T-helper 2 cell treated with Interferon-gamma antibody and Interleukin-4, amounts not matched to agents 100 ng/mL and 5 ng/mL, for 36 hours (primary cell): ENCODE measurements around the gene JPH2. TPM values are rescaled to one million over a fixed set of nuclear protein-coding genes. Genes with fewer than 3 reads are reported as not detected.
"Not testable (repeated sequence)": the region's sequence is repeated elsewhere in the genome, so short reads cannot be mapped to it uniquely, and the experiment has no call there.

Experiments
- intact Hi-C: fragments of 100-400 bp; cut with micrococcal nuclease; formaldehyde crosslinking; loops from one replicate; pipeline ENCODE4 v1.15.1; 2023
- total RNA-seq: library from RNA; stranded (reverse); gene quantifications from 2 replicates; pipeline ENCODE4 v1.2.3, GENCODE V29; 2022

JPH2 gene
- total RNA-seq, 1 donor from 2014 or later = not detected

DNA sequence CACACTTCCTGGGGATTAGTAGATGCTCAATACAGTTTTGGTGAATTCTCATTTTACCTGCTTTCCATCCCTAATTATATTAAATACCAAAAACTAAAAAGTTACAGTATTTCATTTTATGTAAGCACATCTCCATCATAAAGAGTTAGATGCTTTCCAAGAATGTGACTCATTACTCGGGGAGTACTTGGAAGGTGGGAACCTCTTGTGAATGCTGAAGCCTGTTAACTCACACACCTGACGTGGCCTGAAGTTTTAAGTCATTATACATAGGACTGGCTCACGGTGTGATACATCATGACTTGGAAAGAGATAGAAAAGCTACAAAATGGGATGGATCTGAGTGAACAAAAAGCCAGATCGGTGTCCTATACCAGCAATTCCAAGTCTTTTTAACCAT is 25.8 kb upstream of the JPH2 start:
- intact Hi-C loops = loop anchor here (5.0 to 10.0 kb wide), 5 partner anchors 265 to 1582 kb away; partner anchors contain the start of genes DNTTIP1, IFT52, SRSF6 and TTPAL

DNA sequence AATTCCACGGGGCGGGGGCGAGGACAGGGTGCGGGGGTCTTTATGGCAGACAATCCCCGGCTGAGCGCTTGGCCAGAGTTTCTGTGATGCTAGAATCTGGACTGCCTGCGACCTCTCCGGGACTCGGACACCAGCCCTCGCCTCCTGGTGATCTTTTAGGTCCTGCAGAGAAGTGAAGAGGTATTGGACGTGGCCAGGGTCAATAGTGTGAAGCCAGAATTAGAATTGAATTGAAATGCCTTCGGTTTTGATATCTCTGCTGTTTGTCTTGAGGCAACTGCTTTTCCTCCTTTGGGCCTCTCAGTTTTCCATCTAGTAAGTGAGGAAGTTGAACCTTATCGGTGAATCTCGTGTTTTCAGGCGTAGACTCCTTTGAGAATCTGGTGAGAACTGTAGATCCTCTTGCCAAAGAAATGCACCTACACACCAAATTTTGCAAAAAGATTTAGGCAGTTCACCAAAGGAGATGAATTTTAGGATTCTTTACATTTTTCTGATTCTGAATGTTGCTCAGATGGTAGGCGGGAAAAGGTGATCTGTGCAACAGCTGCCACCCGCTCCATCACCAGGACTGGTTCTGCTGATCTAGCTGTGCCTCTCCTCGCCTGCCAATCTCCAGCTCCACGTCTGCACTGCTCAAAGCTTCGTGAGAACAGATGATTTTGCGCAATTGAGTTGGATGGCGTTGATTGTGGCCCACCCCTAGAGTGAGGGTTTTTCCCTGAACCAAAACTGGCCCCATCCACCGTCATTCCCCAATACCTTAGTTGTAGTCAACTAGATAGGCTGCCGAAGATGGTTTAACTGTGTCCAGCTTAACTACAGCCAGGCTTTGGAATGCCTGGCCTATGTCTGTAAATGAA is 24.4 kb upstream of the JPH2 start:
- intact Hi-C loops = loop anchor here (1.0 to 10.0 kb wide), 6 partner anchors 100 to 1583 kb away; partner anchors contain the start of genes DNTTIP1, FITM2, IFT52 and SRSF6

DNA sequence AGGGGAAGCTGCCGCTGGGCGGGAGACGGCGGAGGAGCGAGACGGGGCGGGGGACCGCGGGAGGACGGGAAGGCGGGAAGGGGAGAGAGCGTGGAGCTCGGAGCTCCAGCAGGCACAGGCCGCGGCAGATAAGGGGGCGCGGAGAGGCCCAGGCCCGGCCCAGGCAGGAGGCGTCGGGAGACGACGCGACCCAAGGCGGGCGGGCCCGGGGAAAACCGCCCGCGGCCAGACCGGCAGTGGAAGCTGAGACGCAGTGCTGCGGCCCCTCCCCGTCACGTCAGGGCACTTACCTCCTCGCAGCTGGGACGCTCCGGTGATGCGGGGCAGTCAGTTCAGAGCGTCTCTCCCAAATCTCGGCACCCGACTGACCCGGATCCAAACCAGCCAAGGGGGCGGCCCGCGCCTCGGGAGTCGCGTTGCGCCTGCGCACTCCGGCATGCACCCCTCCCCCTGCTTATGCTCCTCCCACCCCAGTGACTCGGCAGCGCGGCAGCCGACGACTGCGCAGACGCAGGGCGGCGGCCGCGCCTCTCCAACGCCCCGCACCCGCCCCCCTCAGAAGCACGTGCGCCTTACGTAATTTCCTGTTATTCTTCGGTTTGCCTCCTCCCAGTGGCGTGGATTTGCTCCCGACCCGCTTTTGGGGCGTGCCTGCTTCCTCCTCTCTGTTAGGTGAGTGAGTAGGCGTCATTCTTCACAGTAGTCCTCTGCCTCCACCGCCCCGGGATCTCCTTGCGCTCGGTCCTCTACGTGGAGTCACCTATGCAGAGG is 23.6 kb upstream of the JPH2 start, which contains the start of gene OSER1:
OSER1 (minus strand) TSS at position 366 of the 771 bp plus-strand sequence. CDS start 3,814 bp downstream, outside the sequence.
- intact Hi-C loops = loop anchor here (1.0 to 10.0 kb wide), 7 partner anchors 11 to 1584 kb away; partner anchors contain the start of genes DNTTIP1, FITM2, IFT52 and SRSF6

DNA sequence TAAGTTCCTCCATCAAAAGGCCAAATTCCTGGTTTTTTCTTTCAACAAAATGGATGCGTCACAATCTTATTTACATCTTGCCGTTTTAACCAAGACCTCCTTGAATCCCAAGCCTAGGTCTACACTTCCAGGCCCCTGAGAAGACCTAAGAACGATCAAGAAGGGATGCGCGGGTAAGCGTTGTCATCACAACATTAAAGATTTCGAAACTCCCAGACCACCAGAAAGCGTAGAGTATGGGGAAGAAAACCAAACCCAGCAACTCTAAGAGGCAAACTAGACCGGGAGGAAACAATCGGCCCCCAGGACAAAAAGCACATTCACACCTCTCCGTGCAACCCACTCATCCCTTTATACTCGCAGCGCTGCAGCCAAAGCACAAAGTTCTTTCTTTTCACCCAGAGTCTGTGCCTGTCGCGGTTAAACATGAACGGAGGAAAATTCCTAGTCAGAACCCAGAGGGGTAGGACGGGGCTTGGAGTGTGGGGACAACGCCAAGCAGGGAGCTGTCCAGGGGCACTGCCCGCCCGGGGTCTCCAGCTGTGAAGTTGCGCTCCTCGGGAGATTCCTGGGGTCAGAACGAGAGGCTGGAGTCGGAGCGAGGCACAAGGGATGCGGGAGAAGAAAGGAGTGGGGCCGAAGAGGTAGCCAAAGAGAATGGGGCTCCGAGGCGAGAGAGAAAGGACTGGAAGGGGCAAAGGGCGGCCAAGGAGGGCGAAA is 22.9 kb upstream of the JPH2 start:
- intact Hi-C loops = loop anchor here (1.0 to 10.0 kb wide), 6 partner anchors 11 to 1585 kb away; partner anchors contain the start of genes DNTTIP1, IFT52, SRSF6 and TTPAL

DNA sequence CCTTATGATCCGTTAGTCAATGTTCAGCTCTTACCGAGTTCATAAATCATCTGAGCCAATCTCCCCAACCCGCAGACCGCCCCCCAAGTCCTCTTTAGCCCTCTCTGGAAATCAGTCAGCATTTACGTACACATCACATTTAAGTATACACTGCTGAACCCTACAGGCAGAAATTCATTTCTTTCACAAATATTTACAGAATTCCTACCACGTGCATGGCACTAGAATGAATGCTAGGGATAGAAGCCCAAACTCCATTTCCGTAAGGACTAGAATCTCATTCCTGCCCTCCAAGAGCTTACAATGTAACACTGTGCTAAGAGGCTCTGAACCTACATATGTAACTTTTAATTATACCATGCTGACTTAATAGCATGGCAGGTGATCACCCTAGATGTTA is 21.8 kb upstream of the JPH2 start:
- intact Hi-C loops = no loop called here

DNA sequence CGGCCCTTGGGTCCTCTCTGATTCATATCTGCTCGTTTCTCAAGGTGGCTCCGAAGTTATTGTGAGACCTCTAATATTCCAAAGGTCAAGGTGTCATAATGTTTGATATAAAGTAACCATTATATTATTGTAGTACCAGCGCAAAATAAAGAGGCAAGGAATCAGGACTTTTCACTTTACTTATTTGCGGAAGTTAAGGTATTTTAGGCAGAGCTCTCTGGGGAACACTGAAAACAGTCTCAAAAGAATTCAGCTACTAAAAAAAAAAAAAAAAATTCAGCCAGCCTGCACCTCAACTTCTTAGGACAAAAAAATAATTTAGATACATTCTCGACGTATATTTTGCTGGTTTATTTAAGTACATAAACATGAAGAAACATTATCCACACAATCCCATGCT is 21.2 kb upstream of the JPH2 start:
- intact Hi-C loops = no loop called here

DNA sequence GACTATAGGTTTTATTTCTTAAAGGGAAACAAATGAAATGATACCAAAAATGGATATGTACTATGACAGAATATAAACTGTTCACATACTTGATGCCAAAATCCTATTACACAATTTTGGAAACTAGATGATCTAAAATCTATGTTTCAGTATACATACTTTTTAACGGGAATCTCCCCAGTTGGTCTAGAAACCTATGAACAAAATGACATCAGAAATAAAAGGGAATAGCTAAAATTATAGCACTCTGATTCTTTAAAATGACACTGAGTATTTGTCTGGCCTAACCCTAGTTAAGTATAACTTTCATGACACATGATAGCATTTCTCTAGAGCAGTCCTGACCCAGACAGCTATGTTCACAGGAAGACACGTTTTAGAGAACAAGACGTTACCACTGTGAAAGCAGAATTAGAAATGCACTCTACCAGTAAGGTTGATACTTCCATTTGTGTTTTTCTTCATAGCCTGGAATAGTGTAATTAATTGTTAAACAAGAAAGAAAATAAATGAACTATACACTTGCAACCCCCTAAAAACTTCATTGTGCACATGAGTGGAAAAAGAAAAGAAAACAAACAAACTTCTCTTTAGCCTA is 20.2 kb upstream of the JPH2 start:
- intact Hi-C loops = no loop called here

DNA sequence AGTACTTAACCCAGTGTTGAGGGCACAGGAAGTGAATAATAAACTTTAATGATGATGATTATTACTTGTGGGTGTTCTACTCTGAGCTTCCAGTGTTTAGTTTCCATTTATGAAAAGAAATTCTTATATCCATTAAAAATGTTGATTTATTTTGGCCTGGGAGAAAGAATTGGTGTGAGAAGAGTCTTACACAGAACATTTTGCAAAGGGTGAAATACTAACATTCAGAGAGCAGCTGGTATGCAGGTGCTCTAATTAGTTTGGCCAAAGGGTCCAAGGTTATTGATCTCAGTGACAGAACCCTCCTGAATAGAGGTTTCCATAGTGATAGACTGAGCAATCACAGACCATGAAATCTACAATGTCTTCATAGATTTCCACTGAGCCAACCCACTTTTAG is 19.1 kb upstream of the JPH2 start:
- intact Hi-C loops = no loop called here

DNA sequence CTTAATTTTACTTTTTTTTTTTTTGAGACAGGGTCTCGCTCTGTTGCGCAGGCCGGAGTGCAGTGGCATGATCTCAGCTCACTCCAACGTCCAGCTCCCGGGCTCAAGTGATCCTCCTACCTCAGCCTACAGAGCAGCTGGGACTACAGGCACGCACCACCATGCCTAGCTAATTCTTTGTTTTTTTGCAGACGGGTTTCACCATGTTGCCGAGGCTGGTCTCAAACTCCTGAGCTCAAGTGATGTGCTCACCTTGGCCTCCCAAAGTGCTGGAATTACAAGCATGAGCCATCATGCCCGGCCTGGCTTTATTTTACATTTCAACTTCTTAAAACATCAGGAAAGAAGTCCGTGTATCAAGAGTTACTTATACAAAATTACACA is 17.8 kb upstream of the JPH2 start:
- intact Hi-C loops = no loop called here

DNA sequence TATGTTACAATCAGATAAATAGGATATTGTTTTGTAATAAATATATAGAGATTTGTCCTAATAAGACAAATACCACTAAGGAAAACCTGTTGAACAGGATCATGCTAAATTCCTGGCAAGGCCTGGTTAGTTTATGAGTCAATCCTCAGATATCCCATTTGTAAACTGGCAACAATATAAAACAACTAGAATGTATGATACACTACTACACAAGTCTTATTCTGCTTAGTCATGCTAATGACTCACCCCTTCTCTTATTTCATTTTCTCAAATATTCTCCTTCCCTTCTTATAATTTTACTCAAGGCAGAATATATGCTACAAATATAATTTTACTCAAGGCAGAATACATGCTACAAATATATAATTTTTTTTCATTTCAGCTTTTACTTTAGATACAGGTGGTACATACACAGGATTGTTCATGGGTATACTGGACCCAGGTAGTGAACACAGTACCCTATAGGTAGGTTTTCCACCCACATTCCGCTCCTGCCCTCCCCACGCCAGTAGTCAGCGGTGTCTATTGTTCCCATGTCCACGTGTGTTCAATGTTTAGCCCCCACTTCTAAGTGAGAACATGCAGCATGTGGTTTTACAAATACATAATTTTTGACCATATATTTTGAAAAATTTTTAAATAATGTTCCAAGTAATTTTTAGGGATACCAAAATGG is 17.3 kb upstream of the JPH2 start:
- intact Hi-C loops = no loop called here

DNA sequence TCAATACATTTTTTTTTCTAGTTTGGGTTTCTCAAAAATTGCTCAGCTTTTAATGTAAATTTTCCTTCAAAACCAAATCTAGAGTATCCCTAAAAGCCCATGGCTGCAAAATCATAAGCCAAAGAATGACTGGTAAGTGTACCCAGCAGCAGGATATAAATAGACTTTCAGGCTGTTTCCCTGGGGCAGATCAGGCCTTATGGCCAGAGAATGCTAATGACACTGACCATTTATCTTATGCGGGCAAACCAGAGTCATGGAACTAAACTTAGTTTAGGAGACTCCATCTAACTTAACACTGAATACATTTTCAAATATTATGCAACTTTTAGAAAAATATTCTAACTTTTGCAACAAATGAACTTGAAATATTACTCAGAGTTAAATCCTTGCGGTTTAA is 16.2 kb upstream of the JPH2 start:
- intact Hi-C loops = no loop called here

DNA sequence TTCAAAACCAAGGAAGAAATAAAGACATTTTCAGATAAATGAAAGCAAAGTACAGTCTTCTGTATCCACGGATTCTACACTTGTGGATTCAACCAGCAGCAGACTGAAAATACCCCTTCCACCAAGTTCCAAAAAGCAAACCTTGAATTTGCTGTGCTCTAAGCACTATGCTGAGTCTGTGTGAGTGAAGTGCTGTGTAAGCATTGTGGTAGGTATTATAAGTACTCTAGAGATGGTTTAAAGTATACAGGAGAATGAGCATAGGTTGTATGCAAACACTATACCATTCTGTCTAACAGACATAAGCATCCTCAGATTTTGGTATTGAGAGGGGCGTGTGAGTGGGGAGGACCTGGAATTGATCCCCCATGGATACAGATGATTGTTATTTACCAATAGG is 14.0 kb upstream of the JPH2 start:
- intact Hi-C loops = no loop called here

DNA sequence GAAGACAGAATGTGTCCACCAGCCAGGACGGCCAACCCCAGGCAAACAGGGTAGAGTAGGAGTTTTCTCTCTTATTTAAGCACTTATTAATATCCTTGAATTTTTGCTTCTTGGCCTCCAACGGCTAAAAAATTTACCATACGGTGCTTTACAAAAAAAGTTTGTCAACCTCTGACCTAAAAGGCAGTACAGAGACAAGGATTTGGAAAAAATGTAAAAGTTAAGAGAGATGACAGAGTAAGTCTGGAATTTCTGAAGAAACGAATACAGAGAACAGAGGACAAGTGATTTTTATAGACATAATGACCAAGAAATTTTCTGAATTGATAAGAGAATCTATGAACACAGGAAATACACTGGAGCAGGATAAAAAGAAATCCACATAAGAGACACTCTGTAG is 13.4 kb upstream of the JPH2 start:
- intact Hi-C loops = no loop called here

DNA sequence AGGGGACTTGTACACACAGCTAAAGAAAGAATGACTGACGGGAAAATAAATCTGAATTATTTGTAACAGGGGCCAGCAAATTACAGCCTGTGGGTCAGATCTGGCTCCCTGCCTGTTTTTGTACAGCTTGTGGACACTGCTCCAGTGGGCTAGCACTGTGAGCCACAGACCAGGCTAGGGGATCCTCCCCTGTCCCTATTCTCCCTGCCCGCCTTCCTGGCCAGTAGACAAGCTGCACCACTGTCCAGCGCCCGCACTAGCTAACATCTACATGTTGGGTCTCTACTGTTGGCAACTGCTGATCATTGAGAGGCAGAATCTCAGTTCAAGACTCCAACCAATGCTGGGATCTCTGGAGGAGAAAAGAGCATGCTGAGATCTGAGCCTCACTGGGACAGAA is 12.9 kb upstream of the JPH2 start:
- intact Hi-C loops = loop anchor here (1.0 kb wide), 1 partner anchor 10 kb away; the partner anchor contains the start of gene OSER1

DNA sequence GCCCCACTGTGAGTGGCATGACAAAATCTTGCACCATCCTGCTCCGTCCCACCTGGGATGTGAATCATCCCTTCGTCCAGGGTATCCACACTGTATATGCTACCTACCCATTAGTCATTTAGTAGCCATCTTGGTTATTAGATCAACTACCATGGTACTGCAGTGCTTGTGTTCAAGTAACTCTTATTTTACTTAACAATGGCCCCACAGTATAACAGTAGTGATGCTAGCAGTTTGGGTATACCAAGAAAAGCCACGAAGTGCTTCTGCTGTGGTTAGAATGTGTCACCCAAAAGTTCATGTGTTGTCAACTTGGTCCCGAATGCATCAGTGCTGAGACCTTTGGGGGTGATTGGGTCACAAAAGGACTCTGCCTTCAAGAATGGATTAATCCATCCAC is 11.9 kb upstream of the JPH2 start:
- intact Hi-C loops = loop anchor here (1.0 kb wide), 1 partner anchor 11 kb away; the partner anchor contains the start of gene OSER1

DNA sequence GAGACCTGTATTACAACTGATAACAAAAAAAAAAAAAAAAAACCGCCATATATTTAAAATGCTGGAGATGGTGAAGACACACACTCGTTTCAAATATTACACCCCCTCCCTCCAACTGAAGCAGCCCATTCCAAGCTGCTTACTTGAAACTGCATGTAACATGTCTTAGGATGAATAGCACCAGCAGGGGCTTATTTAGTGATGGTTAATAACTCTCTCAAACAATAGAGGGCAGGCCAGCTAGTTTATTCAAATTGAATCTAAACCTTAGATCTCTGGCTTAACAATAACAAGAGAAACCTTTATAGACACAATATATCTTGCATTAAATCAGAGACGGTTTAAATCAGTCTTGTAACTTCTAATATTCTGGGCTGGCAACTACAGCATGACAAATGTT is 9.3 kb upstream of the JPH2 start:
- intact Hi-C loops = no loop called here

DNA sequence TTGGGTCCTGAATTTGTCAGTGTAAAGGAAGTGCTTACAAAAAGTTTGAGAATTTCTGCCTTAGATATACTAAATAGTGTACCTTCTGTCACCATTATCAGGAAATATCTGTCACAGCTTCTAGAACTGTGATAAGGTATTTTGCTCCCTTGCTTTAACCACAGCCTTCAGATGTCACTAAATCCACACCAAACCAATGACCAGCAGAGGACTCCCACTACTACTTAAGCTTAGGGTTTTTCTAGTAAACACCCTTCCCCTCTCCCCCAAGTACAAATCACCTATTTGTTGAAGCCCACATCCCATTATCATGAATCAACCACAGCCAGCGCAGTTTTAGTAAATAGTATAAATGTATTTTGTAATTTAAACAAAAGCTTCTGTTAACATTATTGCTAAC is 8.6 kb upstream of the JPH2 start:
- intact Hi-C loops = no loop called here

DNA sequence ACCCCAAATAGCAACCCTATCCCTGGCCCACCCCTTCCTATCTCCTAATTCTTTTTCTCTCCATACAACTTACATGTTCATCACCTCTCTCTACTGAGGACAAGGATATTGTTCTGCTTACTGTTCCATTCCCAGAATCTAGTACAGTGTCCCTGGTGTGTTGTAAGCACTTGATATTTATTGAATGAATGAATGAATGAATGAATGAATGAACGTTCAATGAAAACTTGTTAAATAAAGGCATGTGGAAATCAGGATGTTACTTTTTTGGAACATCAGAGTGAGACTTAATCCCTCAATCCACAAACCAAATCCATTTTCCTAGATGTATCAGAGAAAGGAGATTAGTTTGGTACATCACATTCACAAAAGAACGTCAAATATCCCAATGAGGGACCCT is 6.8 kb upstream of the JPH2 start:
- intact Hi-C loops = no loop called here

DNA sequence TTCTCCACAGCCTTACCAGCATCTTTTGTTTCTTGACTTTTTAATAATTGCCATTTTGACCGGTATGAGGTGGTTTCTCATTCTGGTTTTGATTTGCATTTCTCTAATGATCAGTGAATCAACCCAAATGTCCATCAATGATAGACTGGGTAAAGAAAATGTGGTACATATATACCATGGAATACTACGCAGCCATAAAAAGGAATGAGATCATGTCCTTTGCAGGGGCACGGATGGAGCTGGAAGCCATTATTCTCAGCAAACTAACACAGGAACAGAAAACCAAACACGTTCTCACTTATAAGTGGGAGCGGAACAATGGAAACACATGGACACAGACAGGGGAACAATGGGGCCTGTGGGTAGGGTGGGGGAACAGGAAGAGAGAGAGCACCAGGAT is 4.7 kb upstream of the JPH2 start:
- intact Hi-C loops = not testable (repeated sequence)

DNA sequence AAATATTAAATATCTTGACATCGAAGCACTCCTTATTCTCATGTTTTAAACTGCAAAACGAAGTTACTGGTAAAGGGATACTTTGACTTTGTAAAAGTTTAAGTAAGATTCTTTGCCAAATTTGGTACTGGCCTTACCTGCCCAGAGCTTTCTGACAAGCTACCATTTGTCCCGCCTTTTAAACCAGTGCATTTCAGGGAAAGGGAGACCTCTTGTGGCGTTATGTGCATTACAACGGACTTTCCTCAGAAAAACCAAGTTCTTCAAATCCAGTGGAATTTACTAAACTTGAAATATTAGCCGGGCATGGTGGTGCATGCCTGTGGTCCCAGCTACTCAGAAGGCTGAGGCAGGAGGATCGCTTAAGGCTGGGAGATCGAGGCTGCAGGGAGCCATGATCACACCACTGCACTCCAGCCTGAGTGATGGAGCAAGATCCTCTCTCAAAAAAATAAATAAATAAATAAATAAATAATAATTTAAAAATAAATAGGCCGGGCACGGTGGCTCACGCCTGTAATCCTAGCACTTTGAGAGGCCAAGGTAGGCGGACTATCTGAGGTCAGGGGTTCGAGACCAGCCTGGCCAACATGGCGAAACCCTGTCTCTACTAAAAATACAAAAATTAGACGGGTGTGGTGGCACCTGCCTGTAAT is 3.3 kb upstream of the JPH2 start:
- intact Hi-C loops = loop anchor here (1.0 kb wide), 1 partner anchor 74 kb away; no protein-coding TSS in a partner anchor
